Measurements from ENCODE around the gene HEBP1.

The HEBP1 gene

GRCh38 chr12:12958886-12959285 lies 41.2 kb downstream of the HEBP1 start:
- DNase-seq (ENCODE audit: low read depth, low spot score), result no peak
- H3K27ac ChIP-seq, result no peak overlapping the region

GRCh38 chr12:12954878-12955625 lies 45.0 kb downstream of the HEBP1 start:
- DNase-seq (ENCODE audit: low read depth, low spot score), result no peak
- H3K27ac ChIP-seq, result no peak overlapping the region

- no peak for DNase-seq (ENCODE audit: low read depth, low spot score)
Observed at GRCh38 chr12:12954356-12954755, 45.7 kb downstream of the HEBP1 start.

GRCh38 chr12:12952036-12952435 lies 48.0 kb downstream of the HEBP1 start, which contains the start of gene GPRC5D:
GPRC5D (minus strand) TSS chr12:12952170; CDS start chr12:12950384, 1,786 bp downstream.
- no peak within 1 kb of the TSS for H3K27ac ChIP-seq
- no peak for DNase-seq (ENCODE audit: low read depth, low spot score)

More at GRCh38 chr12:12954356-12954755, 45.7 kb downstream of the HEBP1 start:
- no peak overlapping the region for H3K27ac ChIP-seq

GRCh38 chr12:12951504-12951903 lies 48.6 kb downstream of the HEBP1 start:
- no peak for DNase-seq (ENCODE audit: low read depth, low spot score)
- no peak overlapping the region for H3K27ac ChIP-seq

- DNase-seq (ENCODE audit: low read depth, low spot score), result no peak
- H3K27ac ChIP-seq, result no peak overlapping the region
Observed at GRCh38 chr12:12947902-12948301, 52.2 kb downstream of the HEBP1 start.

GRCh38 chr12:12946686-12947355 lies 53.2 kb downstream of the HEBP1 start:
- DNase-seq (ENCODE audit: low read depth, low spot score), result no peak

GRCh38 chr12:12945591-12945990 lies 54.5 kb downstream of the HEBP1 start:
- no peak for DNase-seq (ENCODE audit: low read depth, low spot score)
- no peak overlapping the region for H3K27ac ChIP-seq

More at GRCh38 chr12:12946686-12947355, 53.2 kb downstream of the HEBP1 start:
- H3K27ac ChIP-seq, result no peak overlapping the region

- no peak overlapping the region for H3K27ac ChIP-seq
- DNase-seq (ENCODE audit: low read depth, low spot score), result no peak
Observed at GRCh38 chr12:12943586-12944260, 56.3 kb downstream of the HEBP1 start.

- H3K27ac ChIP-seq, result no peak overlapping the region
- DNase-seq (ENCODE audit: low read depth, low spot score), result no peak
Observed at GRCh38 chr12:12941450-12942350, 58.4 kb downstream of the HEBP1 start.

- no peak for DNase-seq (ENCODE audit: low read depth, low spot score)
Observed at GRCh38 chr12:12939888-12940287, 60.2 kb downstream of the HEBP1 start.

GRCh38 chr12:12938541-12938940 lies 61.5 kb downstream of the HEBP1 start:
- no peak for DNase-seq (ENCODE audit: low read depth, low spot score)
- no peak overlapping the region for H3K27ac ChIP-seq

More at GRCh38 chr12:12939888-12940287, 60.2 kb downstream of the HEBP1 start:
- H3K27ac ChIP-seq, result no peak overlapping the region

- no peak overlapping the region for H3K27ac ChIP-seq
- no peak for DNase-seq (ENCODE audit: low read depth, low spot score)
Observed at GRCh38 chr12:12936983-12937491, 63.0 kb downstream of the HEBP1 start.

GRCh38 chr12:12934556-12934955 lies 65.5 kb downstream of the HEBP1 start:
- H3K27ac ChIP-seq, result no peak overlapping the region
- DNase-seq (ENCODE audit: low read depth, low spot score), result no peak

- no peak for DNase-seq (ENCODE audit: low read depth, low spot score)
- H3K27ac ChIP-seq, result no peak overlapping the region
Observed at GRCh38 chr12:12933742-12934141, 66.3 kb downstream of the HEBP1 start.

- no peak for DNase-seq (ENCODE audit: low read depth, low spot score)
- no peak overlapping the region for H3K27ac ChIP-seq
Observed at GRCh38 chr12:12930633-12931219, 69.3 kb downstream of the HEBP1 start.

- no peak for DNase-seq (ENCODE audit: low read depth, low spot score)
- no peak overlapping the region for H3K27ac ChIP-seq
Observed at GRCh38 chr12:12929696-12930095, 70.4 kb downstream of the HEBP1 start.

- peak overlapping the region; percentile 31 for H3K27ac ChIP-seq
- DNase-seq (ENCODE audit: low read depth, low spot score), result peak; percentile 50
Observed at GRCh38 chr12:12927211-12928079, 72.6 kb downstream of the HEBP1 start.

Data from epithelial cell of prostate (primary cell).